ENCODE results near the gene ZNF865. TPM values are rescaled to one million over a fixed set of nuclear protein-coding genes. Genes with fewer than 3 reads are reported as not detected.

The ZNF865 gene
- total and polyA plus RNA-seq, 10 of the 15 experiments (the other 5 are each of a cell fraction or from before 2014, with no cell fraction given): 0.02 to 18.3 (median 0.90) TPM

GRCh38 chr19:55605637-55606470 lies at the start of gene ZNF865 (continued):
- TF ChIP-seq IRF5 (IDR thresholded peaks at IDR 0.05; ENCODE audit: borderline replicate concordance) (no peak), HDAC2 (IDR thresholded peaks at IDR 0.05) (no peak), MEF2A (IDR thresholded peaks at IDR 0.05; ENCODE audit: insufficient read depth, low read depth, low read length) (no peak), IKZF2 (IDR thresholded peaks at IDR 0.05) (peak; percentile 57 to 68; a peak in 3 of 4 replicates), CBX5 (IDR thresholded peaks at IDR 0.05; ENCODE audit: low read depth) (no peak), IRF3 (IDR thresholded peaks at IDR 0.05) (no peak), RAD51 (IDR thresholded peaks at IDR 0.05) (no peak), E2F8 (IDR thresholded peaks at IDR 0.05; ENCODE audit: low read depth, partially characterized antibody) (no peak), SRF (IDR thresholded peaks at IDR 0.05; ENCODE audit: low read depth in 2 of 2, low read length in 2 of 2) (no peak), IKZF1 (conservative IDR thresholded peaks at IDR 0.05) (peak; percentile 68; the same call in 1 of the 2 replicates), BCLAF1 (IDR thresholded peaks at IDR 0.05) (no peak), PRDM15 (CRISPR knock-in tag; IDR thresholded peaks at IDR 0.05) (no peak), EGR1 (IDR thresholded peaks at IDR 0.05; ENCODE audit: borderline replicate concordance in 1 of 2, low read depth in 2 of 2, low read length in 2 of 2) (0 out of 3 replicates have a peak, but pooled peaks of 1 of the 2 experiments have one; percentile 46), TAF1 (IDR thresholded peaks at IDR 0.05; ENCODE audit: borderline replicate concordance, low read depth, low read length) (0 out of 2 replicates have a peak, but pooled peaks have one; percentile 8), FOXM1 (IDR thresholded peaks at IDR 0.05; ENCODE audit: low read depth, low read length) (0 out of 2 replicates have a peak, but pooled peaks have one; percentile 17), FOXK2 (IDR thresholded peaks at IDR 0.05) (no peak)
